ENCODE data around the gene PLOD2. TPM values are rescaled to one million over a fixed set of nuclear protein-coding genes. Genes with fewer than 3 reads are reported as not detected.

The PLOD2 gene
- total RNA-seq, 1 experiment from 2014 or later = 19.3 TPM

DNA sequence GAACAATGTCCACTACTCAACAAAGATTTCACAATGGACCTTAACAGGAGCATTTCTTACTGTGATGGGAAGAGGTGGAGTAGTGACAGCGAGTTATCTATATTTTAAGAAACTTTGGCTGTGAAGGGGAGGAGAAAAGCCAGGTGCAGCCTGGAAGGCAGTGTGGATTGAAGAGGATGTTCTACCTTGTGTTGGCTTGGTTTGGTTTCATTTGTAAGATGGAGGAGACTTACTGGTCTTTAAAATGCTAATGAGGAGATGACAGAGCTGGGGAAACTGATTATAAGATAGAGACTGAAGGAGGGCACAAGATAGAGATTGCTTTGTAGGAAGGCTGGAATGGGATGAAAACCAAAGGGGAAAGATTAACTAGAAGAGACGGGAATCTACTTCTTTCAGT is 59.4 kb downstream of the PLOD2 start:
- no peaks in the 10 kb centered on the region for H3K27me3 ChIP-seq (ENCODE audit: insufficient read depth, low read length)
- H3K27ac Mint-ChIP-seq = peak overlapping the region in 1 of 3 experiments; percentile 44; a peak in 2 of 7 replicates
- H3K79me1 ChIP-seq (ENCODE audit: insufficient read depth, low read depth, low read length, poor library complexity, severe bottlenecking) = no peaks in the 10 kb centered on the region
- no peak overlapping the region for H3K9ac ChIP-seq (ENCODE audit: extremely low read depth, insufficient read length, low read length)
- peaks cover 0 to 3% of the 10 kb centered on the region in 2 experiments; a peak in 2 of 5 replicates for H3K9me3 Mint-ChIP-seq
- no peak overlapping the region for H3K4me2 ChIP-seq (ENCODE audit: insufficient read depth, insufficient read length, low read length)
- H3K4ac ChIP-seq (ENCODE audit: low read depth, low read length) = no peak overlapping the region
- no peak overlapping the region for H2BK12ac ChIP-seq (ENCODE audit: insufficient read length, low read depth, low read length)
- H4K91ac ChIP-seq (ENCODE audit: insufficient read length, low read depth, low read length) = no peak overlapping the region
- H2AK5ac ChIP-seq (ENCODE audit: insufficient read length, low read length) = no peak overlapping the region
- no peak overlapping the region for H2BK20ac ChIP-seq (ENCODE audit: low read depth, low read length, poor library complexity, severe bottlenecking)
- TF ChIP-seq, protein P1, sequence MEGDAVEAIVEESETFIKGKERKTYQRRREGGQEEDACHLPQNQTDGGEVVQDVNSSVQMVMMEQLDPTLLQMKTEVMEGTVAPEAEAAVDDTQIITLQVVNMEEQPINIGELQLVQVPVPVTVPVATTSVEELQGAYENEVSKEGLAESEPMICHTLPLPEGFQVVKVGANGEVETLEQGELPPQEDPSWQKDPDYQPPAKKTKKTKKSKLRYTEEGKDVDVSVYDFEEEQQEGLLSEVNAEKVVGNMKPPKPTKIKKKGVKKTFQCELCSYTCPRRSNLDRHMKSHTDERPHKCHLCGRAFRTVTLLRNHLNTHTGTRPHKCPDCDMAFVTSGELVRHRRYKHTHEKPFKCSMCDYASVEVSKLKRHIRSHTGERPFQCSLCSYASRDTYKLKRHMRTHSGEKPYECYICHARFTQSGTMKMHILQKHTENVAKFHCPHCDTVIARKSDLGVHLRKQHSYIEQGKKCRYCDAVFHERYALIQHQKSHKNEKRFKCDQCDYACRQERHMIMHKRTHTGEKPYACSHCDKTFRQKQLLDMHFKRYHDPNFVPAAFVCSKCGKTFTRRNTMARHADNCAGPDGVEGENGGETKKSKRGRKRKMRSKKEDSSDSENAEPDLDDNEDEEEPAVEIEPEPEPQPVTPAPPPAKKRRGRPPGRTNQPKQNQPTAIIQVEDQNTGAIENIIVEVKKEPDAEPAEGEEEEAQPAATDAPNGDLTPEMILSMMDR (conservative IDR thresholded peaks at IDR 0.05) = no peak
- H3K23ac ChIP-seq (ENCODE audit: insufficient read length, low read depth, low read length) = no peak overlapping the region
- H3T11ph ChIP-seq (ENCODE audit: low read length) = no peak overlapping the region
- no peak overlapping the region for H3K4me3 Mint-ChIP-seq
- no peak overlapping the region for H3K56ac ChIP-seq (ENCODE audit: insufficient read length, low read depth, low read length)
- H4K8ac ChIP-seq (replicated peaks; ENCODE audit: insufficient read length, low read depth, low read length) = no peak overlapping the region
- H3K4me1 Mint-ChIP-seq = peaks cover 17 to 19% of the 10 kb centered on the region in 2 experiments
- no peak overlapping the region for H2BK5ac ChIP-seq (ENCODE audit: insufficient read length, low read length)
- H2AFZ ChIP-seq (ENCODE audit: low read length) = no peak overlapping the region
- H3K14ac ChIP-seq (ENCODE audit: insufficient read depth, low read length) = no peak overlapping the region
- no peak overlapping the region for H4K5ac ChIP-seq (ENCODE audit: insufficient read length, low read depth, low read length)
- H3K4me1 ChIP-seq (ENCODE audit: insufficient read depth, low read length) = peaks cover 10% of the 10 kb centered on the region
- no peak overlapping the region for H2BK15ac ChIP-seq (ENCODE audit: low read depth, low read length)
- H2BK120ac ChIP-seq (ENCODE audit: low read depth, low read length, poor library complexity, severe bottlenecking) = no peak overlapping the region
- no peak overlapping the region for H3K27ac ChIP-seq (ENCODE audit: insufficient read length, low read depth, low read length)
- H3K23me2 ChIP-seq (ENCODE audit: insufficient read length, low read depth, low read length, poor library complexity, severe bottlenecking) = no peaks in the 10 kb centered on the region
- H3K9me3 ChIP-seq (ENCODE audit: control insufficient read depth, low read depth, low read length) = no peaks in the 10 kb centered on the region
- WGBS (ENCODE audit: extremely low coverage, insufficient read length, low lambda C conversion rate) = no CpG with 5 or more reads among the region's 2 CpGs
- H3K79me2 ChIP-seq (ENCODE audit: insufficient read depth, low read length) = no peaks in the 10 kb centered on the region
- no peak for DNase-seq
- H3K27me3 Mint-ChIP-seq (ENCODE audit: low read depth) = no peaks in the 10 kb centered on the region
- H4K20me1 ChIP-seq (ENCODE audit: control insufficient read depth, insufficient read depth, insufficient read length) = no peaks in the 10 kb centered on the region
- H3K36me3 Mint-ChIP-seq (ENCODE audit: insufficient read depth in 1 of 3, low read depth in 3 of 3) = peaks cover 3 to 14% (median 4%) of the 10 kb centered on the region in 3 experiments; a peak in 5 of 7 replicates
- H3K18ac ChIP-seq (ENCODE audit: insufficient read length, low read depth, low read length) = no peak overlapping the region

Data from H9 (cell line).